Upper lobe of right lung (tissue), 1 donor: Measurements from ENCODE around the gene SLK. TPM values are rescaled to one million over a fixed set of nuclear protein-coding genes. Genes with fewer than 3 reads are reported as not detected.

Source experiments
- ATAC-seq: fragments of 200-7000 bp; cut with Tn5 transposase; one replicate; pipeline ENCODE4 v1.9.1; 2020; ENCODE audit warnings: mild to moderate bottlenecking, moderate library complexity
- DNase-seq: peaks from one replicate; pipeline ENCODE4 v3.0.0-alpha.2; 2020
- H3K27ac ChIP-seq: fragments of 200-600 bp; one replicate; pipeline ENCODE4 v1.8.0; 2022
- H3K27me3 ChIP-seq: fragments of 200-600 bp; one replicate; pipeline ENCODE4 v1.8.0; 2022; ENCODE audit warnings: mild to moderate bottlenecking
- H3K36me3 ChIP-seq: fragments of 200-600 bp; one replicate; pipeline ENCODE4 v1.8.0; 2022
- H3K4me1 ChIP-seq: fragments of 200-600 bp; one replicate; pipeline ENCODE4 v1.8.0; 2022
- H3K4me3 ChIP-seq: fragments of 200-600 bp; one replicate; pipeline ENCODE4 v1.8.0; 2022; ENCODE audit warnings: mild to moderate bottlenecking
- H3K9me3 ChIP-seq: fragments of 200-600 bp; one replicate; pipeline ENCODE4 v1.8.0; 2022
- intact Hi-C: fragments of 100-400 bp; cut with DNase I; formaldehyde crosslinking; loops from one replicate; pipeline ENCODE4 v1.11.0; 2022
- total RNA-seq: library from RNA; stranded (reverse); fragmentation: NEBNext Ultra II Directional; extraction: Animal tissue kit (Norgen Biotek cat#: 25700); gene quantifications from one replicate; pipeline ENCODE4 v1.2.1, GENCODE V29; 2021
- TF ChIP-seq, protein P1 (sequence below): fragments of 200-600 bp; IDR thresholded peaks from one replicate; pipeline ENCODE4 v1.8.0; 2022; ENCODE audit warnings: antibody characterized with exemption
- donor health status: DM: no; HTN: yes; CAD: no; lungs with severe emphysema.

SLK gene
- total RNA-seq, 1 donor from 2014 or later, result 46.7 TPM

DNA sequence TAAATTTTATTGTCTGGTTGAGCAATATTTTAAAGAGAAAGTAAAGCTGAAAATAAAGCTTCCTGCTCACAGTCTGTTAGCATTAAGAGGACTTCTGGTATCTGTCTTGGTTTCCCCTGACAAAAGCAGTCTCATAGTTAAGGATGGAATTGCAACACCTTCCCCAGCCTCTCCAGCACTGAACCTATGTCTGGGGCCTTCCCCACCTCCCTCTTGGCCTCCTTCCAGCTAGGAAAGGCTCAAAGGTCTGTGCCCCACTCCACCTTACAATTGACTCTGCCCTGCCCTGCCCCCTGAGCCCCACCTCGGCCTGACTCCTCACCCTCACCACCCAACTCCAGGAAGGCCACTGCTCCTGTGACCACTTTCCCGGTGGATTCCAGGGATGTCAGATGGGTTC lies 85.5 kb downstream of the SLK start:
- no peaks in the 10 kb centered on the region for H3K4me1 ChIP-seq
- H3K27me3 ChIP-seq, result no peaks in the 10 kb centered on the region
- intact Hi-C loops, result no loop called here
- DNase-seq (no peak), ATAC-seq (peak; percentile 28)
- no peak overlapping the region for H3K27ac ChIP-seq
- no peaks in the 10 kb centered on the region for H3K36me3 ChIP-seq
- H3K9me3 ChIP-seq, result no peaks in the 10 kb centered on the region
- H3K4me3 ChIP-seq, result no peak overlapping the region
- TF ChIP-seq, protein P1, sequence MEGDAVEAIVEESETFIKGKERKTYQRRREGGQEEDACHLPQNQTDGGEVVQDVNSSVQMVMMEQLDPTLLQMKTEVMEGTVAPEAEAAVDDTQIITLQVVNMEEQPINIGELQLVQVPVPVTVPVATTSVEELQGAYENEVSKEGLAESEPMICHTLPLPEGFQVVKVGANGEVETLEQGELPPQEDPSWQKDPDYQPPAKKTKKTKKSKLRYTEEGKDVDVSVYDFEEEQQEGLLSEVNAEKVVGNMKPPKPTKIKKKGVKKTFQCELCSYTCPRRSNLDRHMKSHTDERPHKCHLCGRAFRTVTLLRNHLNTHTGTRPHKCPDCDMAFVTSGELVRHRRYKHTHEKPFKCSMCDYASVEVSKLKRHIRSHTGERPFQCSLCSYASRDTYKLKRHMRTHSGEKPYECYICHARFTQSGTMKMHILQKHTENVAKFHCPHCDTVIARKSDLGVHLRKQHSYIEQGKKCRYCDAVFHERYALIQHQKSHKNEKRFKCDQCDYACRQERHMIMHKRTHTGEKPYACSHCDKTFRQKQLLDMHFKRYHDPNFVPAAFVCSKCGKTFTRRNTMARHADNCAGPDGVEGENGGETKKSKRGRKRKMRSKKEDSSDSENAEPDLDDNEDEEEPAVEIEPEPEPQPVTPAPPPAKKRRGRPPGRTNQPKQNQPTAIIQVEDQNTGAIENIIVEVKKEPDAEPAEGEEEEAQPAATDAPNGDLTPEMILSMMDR, result no peak

DNA sequence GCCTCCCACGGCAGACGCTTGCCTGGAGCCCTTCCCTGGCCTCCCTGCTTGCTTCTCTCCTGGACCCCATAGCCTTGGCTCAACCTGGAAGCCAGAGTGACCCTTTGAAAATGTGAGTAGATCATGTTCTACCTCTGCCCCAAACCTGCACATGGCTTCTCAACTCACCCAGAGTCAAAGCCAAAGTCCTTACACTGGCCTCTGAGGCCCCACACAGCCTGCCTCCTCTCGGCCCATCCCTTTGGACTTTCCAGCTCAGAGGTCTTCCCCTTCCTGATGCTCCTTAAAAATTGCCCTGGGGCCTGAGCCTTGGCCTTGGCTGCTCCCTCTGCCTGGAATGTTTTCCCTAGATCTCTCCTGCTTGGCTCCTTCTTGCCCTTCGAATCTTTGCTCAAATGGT lies 86.3 kb downstream of the SLK start:
- TF ChIP-seq, protein P1, result no peak
- no peak for DNase-seq
- Histone ChIP-seq H3K4me3 (no peak overlapping the region), H3K27ac (no peak overlapping the region), H3K9me3 (no peaks in the 10 kb centered on the region), H3K27me3 (no peaks in the 10 kb centered on the region), H3K4me1 (no peaks in the 10 kb centered on the region), H3K36me3 (no peaks in the 10 kb centered on the region)
- intact Hi-C loops, result no loop called here
- ATAC-seq, result no peak

DNA sequence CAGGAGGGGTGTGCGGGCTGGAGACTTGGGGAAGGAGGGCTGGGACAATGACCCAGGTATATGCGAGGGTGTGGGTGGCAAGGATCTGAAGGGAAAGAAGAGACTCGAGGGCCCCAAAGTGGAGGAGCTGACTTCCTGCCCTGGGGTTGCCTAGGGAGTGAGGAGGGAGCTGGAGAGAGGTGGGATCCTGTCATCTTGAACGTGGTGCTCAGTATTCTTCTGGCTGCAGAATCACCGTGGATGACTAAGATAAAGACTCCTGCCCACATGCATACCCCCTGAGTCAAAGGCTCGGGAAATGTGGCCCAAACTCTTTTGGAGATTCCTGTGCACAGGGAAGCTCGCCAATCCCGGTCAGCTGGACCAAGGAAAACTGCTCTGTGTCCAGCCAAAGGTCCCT lies 87.5 kb downstream of the SLK start:
- TF ChIP-seq, protein P1, result no peak
- Histone ChIP-seq H3K27ac (no peak overlapping the region), H3K27me3 (no peaks in the 10 kb centered on the region), H3K4me1 (no peaks in the 10 kb centered on the region), H3K9me3 (no peaks in the 10 kb centered on the region), H3K36me3 (no peaks in the 10 kb centered on the region), H3K4me3 (no peak overlapping the region)
- ATAC-seq, result no peak
- DNase-seq, result no peak
- intact Hi-C loops, result no loop called here

DNA sequence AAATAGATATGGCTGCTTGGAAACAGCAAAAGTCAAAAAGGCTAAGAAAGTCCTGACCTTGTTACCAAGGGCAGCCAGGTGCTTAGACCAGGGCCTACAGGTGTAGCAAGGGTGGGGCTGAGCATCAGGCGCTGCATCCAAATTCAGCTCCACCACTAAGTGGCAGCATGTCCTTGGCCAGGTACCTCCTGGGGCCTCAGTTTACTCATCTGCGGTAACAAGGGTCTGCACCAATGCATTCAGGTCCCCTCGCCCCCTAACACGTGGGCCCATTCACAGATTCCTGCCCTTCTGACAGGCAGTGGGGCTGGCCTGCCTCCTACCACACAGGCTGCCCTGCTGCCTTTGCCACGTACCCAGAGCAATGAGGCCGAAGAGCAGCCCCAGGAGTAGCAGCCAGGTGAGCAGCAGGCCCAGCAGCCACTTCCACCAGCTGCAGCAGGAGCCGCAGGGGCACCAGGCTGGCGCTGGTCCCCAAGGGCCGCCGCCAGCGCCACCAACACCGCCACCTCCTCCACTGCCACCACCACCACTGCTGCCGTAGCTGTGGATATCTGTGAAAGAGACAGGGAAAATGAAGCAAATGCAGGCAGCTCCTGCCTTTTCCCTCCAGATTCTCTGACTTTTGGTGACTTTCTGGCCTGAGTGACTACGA lies 89.8 kb downstream of the SLK start:
- Histone ChIP-seq H3K4me1 (no peaks in the 10 kb centered on the region), H3K36me3 (no peaks in the 10 kb centered on the region), H3K9me3 (no peaks in the 10 kb centered on the region), H3K4me3 (no peak overlapping the region), H3K27ac (no peak overlapping the region), H3K27me3 (no peaks in the 10 kb centered on the region)
- intact Hi-C loops, result no loop called here
- TF ChIP-seq, protein P1, result no peak
- no peak for DNase-seq
- ATAC-seq, result no peak

DNA sequence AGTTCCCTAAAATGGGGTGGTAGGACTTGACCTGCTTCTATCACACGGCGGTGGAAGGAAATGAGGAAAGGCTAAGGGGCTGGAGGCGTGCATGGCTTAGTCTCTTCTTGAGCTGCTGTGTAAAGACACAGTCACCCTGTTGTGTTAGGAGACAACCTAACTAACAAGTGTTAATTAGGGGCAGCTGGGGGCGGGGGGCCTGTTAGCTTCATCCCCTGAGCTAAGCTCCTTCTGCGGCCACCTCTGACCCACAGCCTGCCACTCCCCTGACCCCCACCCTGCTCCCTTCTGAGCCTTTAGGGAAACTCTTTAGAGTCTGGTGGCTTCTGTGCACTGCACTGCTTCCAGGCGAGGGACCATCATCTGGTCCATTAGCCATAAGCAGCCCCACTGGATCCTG lies 90.8 kb downstream of the SLK start:
- no peaks in the 10 kb centered on the region for H3K36me3 ChIP-seq
- ATAC-seq (no peak), DNase-seq (no peak)
- intact Hi-C loops, result no loop called here
- H3K4me3 ChIP-seq, result no peak overlapping the region
- H3K9me3 ChIP-seq, result no peaks in the 10 kb centered on the region
- no peaks in the 10 kb centered on the region for H3K4me1 ChIP-seq
- H3K27ac ChIP-seq, result no peak overlapping the region
- TF ChIP-seq, protein P1, result no peak
- no peaks in the 10 kb centered on the region for H3K27me3 ChIP-seq

DNA sequence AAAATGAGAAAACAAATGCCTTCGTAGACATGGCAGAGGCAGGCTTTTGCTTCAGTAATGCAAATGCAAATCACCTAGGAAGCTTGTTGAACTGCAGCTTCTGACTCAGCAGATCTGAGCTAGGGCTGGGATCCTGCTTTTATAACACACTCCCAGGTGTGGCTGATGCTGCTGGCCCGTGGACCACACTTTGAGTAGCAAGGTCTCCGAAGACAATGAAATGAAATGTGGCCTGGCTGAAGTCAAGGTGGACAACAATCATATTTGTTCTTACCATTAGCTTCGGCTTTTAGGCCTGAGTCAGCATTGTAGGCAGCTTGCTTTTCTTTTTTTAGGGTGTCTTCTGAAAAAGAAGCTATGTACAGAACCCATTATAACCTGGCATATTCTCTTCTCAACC lies 92.4 kb downstream of the SLK start:
- intact Hi-C loops, result no loop called here
- no peak for DNase-seq
- TF ChIP-seq, protein P1, result no peak
- Histone ChIP-seq H3K4me1 (no peaks in the 10 kb centered on the region), H3K9me3 (no peaks in the 10 kb centered on the region), H3K27me3 (no peaks in the 10 kb centered on the region), H3K27ac (no peak overlapping the region), H3K36me3 (no peaks in the 10 kb centered on the region), H3K4me3 (no peak overlapping the region)
- no peak for ATAC-seq
